Retina (tissue), 1 donor: ENCODE data around the gene NFATC4.
"Not testable (repeated sequence)": the region's sequence is repeated elsewhere in the genome, so short reads cannot be mapped to it uniquely, and the experiment has no call there.

Experiments
- DNase-seq: peaks from one replicate; pipeline ENCODE4 v3.0.0-alpha.2; 2016

NFATC4 gene

DNA sequence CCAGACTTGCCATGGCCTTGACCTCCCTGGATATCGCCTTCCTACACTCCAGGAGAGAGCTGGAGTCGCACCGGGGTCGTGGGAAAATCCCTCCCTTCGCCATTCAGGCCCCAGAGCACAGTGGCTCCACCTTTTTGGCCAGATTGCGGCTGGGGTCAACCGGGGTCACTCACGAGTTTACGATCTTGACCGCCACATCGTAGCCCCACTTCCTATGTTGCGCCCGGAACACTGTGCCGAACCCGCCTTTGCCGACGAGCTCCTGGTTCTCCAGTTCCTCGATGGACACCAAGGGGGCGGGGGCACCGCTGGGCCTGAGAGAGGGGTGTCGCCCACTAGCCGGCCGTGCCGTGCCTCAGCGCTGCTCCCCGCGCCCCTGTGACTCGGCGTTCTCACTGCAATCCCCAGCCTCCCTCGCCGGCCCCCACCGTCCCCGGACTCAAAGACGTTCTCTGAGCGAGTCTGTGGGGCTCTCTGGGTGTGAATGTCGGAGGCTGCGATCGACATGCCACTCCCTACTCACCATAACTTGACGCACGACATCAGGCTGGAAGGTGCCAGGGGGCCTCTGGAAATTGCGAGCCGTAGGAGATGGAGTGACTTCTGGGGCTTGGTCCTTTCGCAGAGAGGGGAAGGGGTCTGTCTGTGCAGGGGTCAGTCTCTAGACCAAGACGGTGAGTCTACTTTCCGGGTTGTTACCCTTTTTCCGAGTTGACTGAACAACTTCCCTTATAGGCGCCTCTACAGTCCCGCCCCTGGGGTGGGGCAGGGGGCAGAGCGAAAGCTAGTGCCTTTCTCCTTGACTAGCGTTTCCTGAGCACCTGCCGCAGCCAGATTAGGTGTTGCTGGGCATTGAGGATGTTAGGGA lies 28.5 kb upstream of the NFATC4 start, which contains the start of gene RIPK3:
Gene RIPK3 (minus strand): TSS at position 708 of the 868 bp plus-strand sequence. CDS start 165 bp downstream, at position 543.
- DNase-seq: peak; percentile 38

DNA sequence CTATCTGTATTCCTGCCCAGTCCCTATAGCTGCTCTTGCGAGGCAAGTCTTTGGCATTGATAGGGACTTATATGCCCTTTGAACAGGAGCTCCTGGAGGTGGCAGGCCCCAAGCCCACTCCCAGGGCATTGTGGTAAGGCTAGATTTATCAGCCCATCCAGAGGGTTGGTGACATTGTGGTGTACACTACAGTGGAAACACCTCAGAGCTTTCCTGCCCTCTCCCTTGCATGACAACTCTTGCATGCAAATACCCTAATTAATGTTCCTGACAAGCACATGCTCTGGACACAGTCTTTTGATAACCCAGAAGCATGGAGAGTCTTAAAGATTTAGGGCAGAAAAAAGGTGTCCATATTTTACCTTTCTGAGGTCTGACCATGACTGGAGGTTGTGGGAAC lies 27.4 kb upstream of the NFATC4 start:
- DNase-seq: no peak

DNA sequence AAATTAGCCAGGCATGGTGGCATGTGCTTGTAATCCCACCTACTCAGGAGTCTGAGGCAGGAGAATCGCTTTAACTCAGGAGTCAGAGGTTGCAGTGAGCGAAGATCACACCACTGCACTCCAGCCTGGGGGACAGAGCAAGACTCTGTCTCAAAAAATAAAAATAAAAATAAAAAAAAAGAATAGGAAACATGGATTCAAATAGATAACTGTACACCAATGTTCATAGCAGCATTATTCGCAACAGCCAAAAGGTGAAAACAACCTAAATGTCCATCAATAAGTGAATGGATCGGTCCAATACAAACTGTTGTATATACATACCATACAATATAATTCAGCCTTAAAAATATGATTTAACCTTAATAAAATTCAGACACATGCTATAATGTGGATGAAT lies 25.1 kb upstream of the NFATC4 start:
- no peak for DNase-seq

DNA sequence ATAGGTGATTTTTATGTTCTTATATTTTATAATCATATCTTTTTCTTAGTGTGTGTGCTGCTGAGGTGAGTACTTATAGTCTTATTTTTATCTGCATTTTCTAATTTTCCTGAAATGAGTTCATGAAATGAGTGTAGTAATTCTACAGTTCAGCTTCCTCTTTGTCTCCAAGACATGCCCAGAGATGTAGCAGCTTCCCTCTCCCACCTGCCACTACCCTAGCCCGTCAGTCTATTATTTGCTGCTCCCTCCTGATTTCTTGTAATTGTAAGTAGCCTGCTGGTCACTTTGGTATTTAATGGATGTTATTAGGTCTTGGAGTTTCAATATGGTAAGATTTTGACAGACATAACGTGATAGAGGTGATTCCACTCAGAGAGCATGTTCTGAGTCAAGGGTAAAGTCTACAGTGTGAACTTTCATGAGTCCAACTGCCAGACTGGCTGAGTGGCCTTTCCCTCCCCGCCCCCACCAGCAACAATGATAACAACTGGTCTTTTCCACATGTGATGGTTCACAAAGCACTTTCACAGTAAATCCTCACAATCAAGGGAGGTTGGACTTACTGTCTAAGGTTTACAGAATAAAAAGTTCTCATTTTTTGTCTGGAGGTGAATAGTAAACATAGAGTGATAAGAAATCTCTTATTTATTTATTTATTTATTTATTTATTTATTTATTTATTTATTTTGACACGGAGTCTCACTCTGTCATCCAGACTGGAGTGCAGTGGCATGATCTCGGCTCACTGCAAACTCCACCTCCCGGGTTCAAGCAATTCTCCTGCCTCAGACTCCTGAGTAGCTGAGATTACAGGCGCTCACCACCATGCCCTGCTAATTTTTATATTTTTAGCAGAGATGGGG lies 24.0 kb upstream of the NFATC4 start:
- no peak for DNase-seq

DNA sequence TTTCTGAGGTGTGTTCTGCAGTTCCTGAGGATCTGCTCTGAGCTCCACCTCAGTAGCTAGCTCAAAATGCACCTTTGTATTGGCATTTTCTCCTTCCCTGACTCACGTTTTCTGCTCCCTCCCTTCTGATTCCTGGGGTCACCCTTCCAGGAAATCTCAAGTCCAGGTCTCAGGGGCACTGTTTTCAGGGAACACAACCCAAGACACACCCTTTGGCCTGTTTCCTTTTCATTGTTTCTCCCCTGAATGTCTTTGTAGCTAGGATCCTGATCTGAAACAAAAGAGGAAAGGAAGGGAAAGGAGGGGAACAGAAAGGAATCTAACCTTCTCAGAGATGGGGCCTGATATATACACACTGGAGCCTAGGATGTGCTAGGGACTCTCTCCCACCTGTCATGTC lies 20.9 kb upstream of the NFATC4 start:
- DNase-seq: no peak

DNA sequence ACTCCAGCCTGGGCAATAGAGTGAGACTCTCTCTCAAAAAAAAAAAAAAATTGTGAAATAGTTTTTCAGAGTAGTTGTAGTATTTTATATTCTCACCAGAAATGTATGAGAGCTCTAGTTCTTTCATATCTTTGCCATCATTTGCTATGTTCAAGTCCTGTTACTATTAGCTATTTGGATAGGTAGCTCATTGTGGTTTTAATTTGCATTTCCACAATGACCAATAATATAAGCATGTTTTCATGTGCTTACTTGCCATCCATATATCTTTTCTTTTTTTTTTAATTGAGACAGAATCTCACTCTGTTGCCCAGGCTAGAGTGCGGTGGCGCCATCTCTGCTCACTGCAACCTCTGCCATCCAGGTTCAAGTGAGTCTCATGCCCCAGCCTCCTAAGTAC lies 19.8 kb upstream of the NFATC4 start:
- no peak for DNase-seq

DNA sequence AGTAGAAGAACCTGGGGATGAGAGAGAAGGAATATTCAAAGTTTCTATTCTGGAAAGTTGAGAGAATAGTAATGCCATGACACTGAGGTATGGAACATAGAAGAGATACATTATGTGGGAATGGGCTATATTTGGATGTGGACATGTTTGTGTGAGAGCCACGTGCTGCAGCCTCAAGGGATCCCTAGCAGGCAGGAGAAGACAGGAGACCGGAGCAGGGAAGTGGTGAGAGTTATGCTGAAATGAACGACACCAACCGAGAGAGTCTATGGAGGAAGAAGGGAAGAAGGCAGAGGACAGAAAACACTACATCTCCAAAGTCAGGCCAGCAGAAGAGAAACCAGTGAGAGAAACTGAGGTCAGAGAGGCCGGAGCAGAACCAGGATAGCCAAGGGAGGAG lies 18.2 kb upstream of the NFATC4 start:
- DNase-seq: no peak

DNA sequence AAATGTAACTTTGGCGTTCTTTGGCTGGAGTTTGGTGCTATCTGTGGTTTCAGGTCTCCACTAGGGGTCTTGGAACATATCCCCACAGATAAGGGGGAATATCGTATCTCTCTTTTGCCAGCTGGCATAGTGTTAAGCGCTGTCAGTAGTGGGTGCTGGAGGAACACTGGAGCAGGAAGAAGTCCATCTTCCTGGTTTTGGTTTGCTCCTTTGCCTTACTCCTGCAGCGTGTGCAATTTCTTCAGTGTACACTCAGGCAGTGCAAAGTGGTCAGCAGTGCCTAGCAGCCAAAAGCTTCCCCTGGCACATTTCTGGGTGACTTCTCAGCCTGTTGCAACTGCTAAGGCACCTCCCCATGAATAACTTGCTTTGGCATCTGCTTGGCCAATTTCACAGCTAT lies 16.5 kb upstream of the NFATC4 start:
- no peak for DNase-seq

DNA sequence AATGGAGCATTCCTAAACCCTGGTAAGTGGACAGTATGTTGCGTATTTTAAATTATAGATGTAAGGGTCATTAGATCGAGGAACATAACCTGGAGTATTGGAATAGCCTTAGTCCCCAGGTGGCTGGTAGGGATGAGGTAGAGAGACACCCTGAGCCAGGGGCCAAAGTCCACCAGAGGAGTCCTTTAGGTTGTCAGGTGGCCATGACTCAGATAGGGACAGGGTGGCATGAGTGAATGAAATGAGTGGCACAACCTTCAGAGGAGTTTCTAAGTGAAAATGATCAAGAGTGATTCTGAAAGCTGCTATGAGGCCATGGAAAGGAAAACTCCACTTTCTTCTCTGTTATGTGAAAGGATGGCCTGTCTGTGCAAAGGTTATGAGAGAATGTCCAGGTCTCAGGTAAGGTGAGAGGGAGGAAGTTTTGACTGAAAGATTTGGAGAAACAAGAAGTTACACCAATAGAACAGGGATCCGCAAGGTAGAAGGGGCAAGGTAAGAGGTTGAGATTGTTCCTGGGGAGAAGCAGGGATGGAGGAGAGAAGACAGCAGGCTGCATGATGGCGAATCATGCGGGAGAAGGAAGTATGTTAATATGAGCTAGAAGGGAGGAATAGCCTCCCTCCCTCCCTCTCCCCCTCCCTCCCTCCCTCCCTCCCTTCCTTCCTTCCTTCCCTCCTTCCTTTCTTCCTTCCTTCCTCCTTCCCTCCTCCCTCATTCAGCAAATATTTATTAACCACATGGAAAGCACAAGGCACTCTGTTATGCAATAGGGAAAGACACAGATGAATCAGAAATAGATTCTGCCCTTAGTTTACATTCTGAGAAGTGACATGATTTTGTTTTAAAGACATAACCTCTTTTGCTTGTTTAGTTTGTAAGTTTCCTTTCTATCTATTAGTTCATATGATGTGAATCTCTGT lies 14.2 kb upstream of the NFATC4 start:
- DNase-seq: no peak

DNA sequence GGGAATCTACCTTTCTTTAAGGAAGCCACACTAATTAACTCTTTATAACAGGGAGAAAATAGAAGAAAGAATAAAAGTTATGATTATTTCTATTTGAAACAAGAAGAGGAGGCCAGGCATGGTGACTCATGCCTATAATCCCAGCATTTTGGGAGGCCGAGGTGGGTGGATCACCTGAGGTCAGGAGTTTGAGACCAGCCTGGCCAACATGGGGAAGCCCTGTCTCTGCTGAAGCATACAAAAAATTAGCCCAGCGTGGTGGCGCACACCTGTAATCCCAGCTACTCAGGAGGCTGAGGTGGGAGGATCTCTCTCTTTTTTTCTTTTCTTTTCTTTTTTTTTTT lies 13.5 kb upstream of the NFATC4 start:
- DNase-seq: not testable (repeated sequence)

DNA sequence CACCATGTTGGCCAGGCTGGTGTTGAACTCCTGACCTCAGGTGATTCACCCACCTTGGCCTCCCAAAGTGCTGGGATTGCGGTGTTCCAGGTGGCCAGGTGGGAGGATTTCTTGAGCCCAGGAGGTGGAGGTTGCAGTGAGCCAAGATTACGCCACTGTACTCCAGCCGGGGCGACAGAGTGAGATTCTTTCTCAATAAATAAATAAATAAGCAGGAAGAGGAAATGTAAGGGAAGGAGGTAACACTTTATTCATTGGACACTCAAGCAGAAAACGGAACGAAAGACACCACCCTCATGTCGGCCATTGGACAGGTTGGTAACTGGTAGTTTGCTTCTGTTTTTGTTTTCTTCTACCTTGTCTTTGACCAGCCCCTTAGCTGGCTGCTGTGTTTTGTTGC lies 13.0 kb upstream of the NFATC4 start:
- no peak for DNase-seq

DNA sequence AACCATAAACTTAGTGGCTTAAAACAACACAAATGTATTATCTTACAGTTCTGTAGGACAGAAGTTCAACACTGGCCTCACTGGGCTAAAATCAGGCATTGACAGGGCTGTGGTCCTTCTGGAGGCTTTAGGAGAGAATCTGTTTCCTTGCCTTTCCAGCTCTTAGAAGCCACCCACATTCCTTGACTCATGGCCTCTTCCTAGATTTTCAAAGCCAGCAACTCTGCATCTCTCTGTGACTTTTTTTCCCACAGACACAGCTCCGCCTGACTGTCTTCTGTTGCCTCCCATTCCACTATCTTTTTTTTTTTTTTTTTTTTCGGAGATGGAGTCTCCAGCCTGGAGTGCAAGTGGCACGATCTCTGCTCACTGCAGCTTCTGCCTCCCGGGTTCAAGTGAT lies 11.8 kb upstream of the NFATC4 start:
- DNase-seq: no peak

DNA sequence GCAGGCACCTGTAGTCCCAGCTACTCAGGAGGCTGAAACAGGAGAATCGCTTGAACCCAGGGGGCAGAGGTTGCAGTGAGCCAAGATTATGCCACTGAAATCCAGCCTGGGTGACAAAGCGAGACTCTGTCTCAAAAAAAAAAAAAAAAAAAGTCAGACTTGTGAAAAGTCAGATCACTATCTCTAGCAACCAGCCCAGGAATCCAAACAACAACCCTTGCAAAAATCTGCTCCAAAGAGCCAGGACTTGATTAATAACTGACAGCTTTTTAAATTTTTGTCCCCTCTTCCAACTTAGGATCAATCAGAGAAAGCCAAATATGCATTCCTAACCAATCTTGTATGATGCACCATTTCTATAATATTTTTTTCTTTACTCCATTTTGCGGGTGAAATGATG lies 7.7 kb upstream of the NFATC4 start:
- no peak for DNase-seq

DNA sequence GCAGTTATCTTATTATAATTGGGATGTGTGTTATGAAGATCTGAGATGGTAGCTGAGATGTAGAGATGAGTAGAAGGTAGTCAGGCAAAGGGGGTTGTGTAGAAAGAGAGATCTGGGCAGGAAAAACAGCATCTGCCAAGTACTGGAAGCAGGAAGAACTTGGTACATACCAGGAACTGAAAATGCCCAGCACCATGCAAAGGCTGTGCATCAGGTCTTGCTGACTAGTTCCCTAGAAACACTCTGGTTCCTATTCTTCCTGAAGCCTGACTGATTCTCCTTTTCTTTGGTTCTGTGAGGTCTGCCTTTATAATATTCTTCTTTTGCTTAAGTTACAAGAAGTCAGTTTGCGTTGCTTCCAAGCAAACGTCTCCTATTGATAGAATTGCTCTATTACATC lies 6.7 kb upstream of the NFATC4 start:
- DNase-seq: no peak

DNA sequence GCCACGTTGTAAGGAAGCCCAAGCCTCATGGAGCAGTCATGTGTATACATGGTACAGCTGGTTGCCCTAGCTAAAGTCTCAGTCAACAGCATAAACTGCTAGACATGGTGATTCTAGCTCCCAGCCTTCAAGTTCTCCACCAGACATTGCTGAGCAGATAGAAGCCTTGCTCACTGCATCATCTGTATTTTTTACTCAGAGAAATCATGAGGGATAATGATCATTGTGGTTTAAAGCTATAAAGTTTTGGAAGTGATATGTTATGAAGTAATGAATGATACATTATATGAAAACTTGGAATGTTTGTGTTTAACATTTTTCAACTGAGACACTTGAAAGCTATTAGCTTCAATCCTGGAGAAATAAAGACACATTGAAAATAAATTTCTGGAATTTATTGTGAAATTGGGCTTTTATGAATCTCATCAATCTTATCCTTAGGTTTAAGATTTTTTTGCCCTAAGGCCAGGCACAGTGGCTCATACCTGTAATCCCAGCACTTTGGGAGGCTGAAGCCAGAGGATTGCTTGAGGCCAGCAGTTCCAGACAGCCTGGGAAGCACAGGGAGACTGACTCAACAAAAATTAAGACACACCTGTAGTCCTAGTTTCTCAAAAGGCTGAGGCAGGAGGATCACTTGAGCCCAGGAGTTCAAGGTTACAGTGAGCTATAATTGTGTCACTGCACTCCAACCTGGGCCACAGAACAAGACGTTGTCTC lies 5.6 kb upstream of the NFATC4 start:
- no peak for DNase-seq

DNA sequence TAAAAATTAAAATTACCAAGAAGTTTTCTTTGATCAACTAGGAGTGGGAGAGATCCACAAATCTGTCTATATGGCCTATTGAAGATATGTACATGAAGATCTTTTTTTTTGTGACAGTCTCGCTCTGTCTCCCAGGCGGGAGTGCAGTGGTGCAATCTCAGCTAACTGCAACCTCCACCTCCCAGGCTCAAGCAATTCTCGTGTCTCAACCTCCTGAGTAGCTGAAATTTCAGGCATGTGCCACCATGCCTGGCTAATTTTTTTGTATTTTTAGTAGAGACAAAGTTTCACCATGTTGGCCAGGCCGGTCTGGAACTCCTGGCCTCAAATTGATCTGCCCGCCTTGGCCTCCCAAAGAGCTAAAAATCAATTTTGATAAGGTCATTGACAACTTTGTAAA lies 4.6 kb upstream of the NFATC4 start:
- DNase-seq: no peak

DNA sequence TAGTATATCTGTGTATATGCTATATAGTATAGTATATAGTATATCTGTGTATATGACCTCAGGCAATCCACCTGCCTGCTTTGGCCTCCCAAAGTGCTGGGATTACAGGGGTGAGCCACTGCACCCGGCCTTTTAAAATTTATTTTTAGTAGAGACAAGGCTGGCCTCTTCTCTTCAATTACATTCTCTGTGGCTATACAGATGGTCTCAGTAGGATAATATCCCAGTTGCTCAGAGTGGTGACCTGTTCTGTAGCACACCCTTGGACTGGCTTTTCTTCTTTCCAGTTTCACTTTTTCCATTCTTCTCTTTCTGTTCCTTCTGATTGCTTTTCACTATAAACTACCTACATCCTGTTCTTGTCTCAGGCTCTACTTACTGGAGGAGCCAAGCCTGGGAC lies 3.1 kb upstream of the NFATC4 start:
- DNase-seq: no peak

DNA sequence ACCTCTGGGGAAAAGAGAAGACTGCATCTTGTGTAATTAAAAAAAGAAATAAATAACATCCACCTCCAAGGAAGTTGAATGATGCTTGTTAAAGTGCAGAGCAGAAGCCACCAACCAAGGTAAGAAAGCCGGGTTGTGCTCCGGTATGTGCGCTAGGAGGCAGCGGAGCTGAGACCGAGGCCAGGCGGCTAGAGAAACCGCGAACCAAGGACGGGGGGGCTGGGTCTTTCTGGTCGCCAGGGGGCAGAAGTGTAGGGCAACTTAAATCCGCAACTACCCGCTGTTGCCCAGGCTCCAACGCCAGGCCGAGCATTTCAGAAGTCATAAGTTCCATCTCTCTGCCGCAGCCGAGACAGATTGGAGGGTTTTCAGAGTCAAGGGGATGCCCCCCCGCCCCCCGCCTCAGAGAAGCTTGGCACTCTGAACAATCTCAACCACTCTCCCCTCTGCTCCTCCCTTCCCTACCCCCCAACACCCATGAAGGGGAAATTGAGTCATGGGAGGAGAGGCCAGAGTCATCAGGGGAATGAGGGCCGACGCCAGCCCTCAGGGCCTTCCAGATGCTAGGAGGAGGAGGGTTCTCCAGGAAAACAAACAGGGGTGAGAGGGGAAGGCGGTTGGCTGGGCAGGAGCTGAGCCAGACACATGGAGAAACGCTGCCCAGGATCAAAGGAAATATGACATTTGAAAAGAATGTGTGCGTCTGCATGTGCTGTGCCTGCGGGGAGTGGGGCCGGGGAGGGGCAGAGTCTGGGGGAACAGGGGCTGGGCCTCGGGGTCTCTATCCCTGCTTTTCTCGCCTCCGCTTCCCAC lies 2.2 kb upstream of the NFATC4 start:
- DNase-seq: peak; percentile 93

DNA sequence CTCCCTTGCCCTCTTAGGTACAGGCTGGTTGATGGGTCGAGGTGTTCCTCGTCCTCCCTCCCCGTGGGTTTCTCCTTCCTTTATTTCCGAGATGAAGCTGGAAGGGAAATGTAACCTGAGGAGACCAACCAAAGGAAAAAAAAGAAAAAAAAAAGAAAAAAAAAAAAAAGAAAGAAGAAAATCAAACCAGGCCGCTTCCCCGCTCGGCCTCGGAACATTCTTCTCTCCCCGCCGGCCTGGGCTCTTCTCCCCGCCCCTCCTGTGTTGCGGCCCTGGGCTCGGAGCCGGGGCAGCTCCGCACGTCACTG lies 1.6 kb upstream of the NFATC4 start:
- no peak for DNase-seq

DNA sequence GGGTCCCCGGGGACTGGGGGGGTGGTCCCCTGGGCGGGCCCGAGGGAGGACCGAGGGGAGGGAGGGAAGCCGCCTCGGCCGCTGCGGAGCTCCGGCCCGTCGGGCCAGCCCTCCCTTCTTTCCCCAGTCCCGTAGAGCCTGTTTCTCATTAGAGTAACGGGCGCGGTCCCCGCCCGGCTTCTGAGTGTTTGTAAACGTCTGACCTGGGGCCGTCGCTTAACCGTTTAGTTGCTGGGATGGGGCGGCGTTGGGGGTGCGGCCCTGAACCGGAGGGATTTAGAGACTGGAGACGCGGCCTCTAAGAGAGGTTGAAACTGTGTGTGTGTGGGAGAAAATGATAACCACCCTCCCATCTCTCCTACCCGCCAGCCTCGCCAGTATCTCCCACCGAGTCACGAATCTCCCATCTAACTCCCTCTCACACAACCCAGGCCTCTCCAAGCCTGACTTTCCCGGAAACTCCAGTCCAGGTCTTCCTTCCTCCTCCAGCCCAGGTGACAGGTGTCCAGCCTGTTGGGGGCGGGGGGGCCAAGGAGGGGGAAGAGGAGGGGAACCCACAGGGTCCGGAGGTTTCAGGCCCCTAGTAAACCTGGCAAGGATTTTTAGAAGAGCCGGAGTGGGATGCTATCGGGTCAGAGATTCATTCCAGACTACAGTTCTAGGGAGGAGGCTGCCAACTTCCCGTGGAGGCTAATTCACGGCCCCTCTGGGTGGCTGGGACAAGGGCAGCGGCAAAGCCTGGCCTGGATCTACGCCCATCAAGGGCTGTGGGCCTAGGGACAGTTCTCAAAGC lies 1.1 kb upstream of the NFATC4 start:
- DNase-seq: peak; percentile 94

DNA sequence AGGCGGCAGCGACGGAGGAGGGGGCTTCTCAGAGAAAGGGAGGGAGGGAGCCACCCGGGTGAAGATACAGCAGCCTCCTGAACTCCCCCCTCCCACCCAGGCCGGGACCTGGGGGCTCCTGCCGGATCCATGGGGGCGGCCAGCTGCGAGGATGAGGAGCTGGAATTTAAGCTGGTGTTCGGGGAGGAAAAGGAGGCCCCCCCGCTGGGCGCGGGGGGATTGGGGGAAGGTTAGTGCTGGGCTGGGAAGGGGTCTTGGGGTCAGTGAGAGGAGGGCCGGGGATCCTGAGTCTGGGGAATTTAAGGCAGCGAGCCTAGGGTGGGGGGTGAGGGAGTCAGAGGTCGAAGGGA lies 203 bp downstream of the NFATC4 start:
- peak; percentile 75 for DNase-seq
